ENCODE results near the gene GLI3. TPM values are rescaled to one million over a fixed set of nuclear protein-coding genes. Genes with fewer than 3 reads are reported as not detected.

Gene GLI3
- total RNA-seq, 1 experiment from 2014 or later = 46.2 TPM

GRCh38 chr7:42110333-42110732, 126.7 kb downstream of the GLI3 start:
- H3K27me3 Mint-ChIP-seq (ENCODE audit: low read depth) = no peaks in the 10 kb centered on the region
- DNase-seq (ENCODE audit: low spot score) (no peak), ATAC-seq (no peak)
- H3K4me3 Mint-ChIP-seq = no peak overlapping the region
- H3K27ac Mint-ChIP-seq = no peak overlapping the region
- POLR2A ChIA-PET = no interaction called here
- no peaks in the 10 kb centered on the region for H3K9me3 Mint-ChIP-seq
- H3K36me3 Mint-ChIP-seq = no peaks in the 10 kb centered on the region
- H3K4me1 Mint-ChIP-seq = peaks cover 42% of the 10 kb centered on the region
- TF ChIP-seq KAT7 (CRISPR knock-in tag; IDR thresholded peaks at IDR 0.05; ENCODE audit: borderline replicate concordance) (no peak), GTF2I (CRISPR knock-in tag; conservative IDR thresholded peaks at IDR 0.05) (no peak), FOXK1 (CRISPR knock-in tag; IDR thresholded peaks at IDR 0.05) (no peak), TEAD4 (CRISPR knock-in tag; IDR thresholded peaks at IDR 0.05) (no peak), CBFB (CRISPR knock-in tag; IDR thresholded peaks at IDR 0.05; ENCODE audit: low read depth) (no peak), JUN (CRISPR knock-in tag; IDR thresholded peaks at IDR 0.05) (no peak), CREB1 (CRISPR knock-in tag; IDR thresholded peaks at IDR 0.05) (no peak), OVOL2 (CRISPR knock-in tag; IDR thresholded peaks at IDR 0.05; ENCODE audit: borderline replicate concordance) (no peak), IRF2 (CRISPR knock-in tag; IDR thresholded peaks at IDR 0.05; ENCODE audit: borderline replicate concordance, low read depth) (no peak), ZNF219 (CRISPR knock-in tag; IDR thresholded peaks at IDR 0.05; ENCODE audit: borderline replicate concordance) (no peak), ZNF121 (CRISPR knock-in tag; IDR thresholded peaks at IDR 0.05) (no peak)
- CTCF ChIA-PET = no interaction called here

- no peaks in the 10 kb centered on the region for H3K27me3 Mint-ChIP-seq (ENCODE audit: low read depth)
- DNase-seq (ENCODE audit: low spot score) = no peak
- TF ChIP-seq ZNF232 (CRISPR knock-in tag; IDR thresholded peaks at IDR 0.05) = no peak
- no peak for TF ChIP-seq ETV6 (CRISPR knock-in tag; IDR thresholded peaks at IDR 0.05)
- TF ChIP-seq MAX (CRISPR knock-in tag; IDR thresholded peaks at IDR 0.05) = no peak
- TF ChIP-seq KAT7 (CRISPR knock-in tag; IDR thresholded peaks at IDR 0.05; ENCODE audit: borderline replicate concordance) = no peak
- TF ChIP-seq CBFB (CRISPR knock-in tag; IDR thresholded peaks at IDR 0.05; ENCODE audit: low read depth) = no peak
- TF ChIP-seq CREB1 (CRISPR knock-in tag; IDR thresholded peaks at IDR 0.05) = no peak
- TF ChIP-seq PRDM15 (CRISPR knock-in tag; IDR thresholded peaks at IDR 0.05) = no peak
- no peak for TF ChIP-seq TEAD4 (CRISPR knock-in tag; IDR thresholded peaks at IDR 0.05)
- no peak for TF ChIP-seq ZNF423 (CRISPR knock-in tag; IDR thresholded peaks at IDR 0.05)
- no peak for TF ChIP-seq NR2C2 (CRISPR knock-in tag; IDR thresholded peaks at IDR 0.05)
- TF ChIP-seq ZBTB21 (CRISPR knock-in tag; IDR thresholded peaks at IDR 0.05; ENCODE audit: borderline replicate concordance) = no peak
- H3K4me3 Mint-ChIP-seq = no peak overlapping the region
- ATAC-seq = peak; percentile 18; the same call in 1 of the 2 replicates
- no peak overlapping the region for H3K27ac Mint-ChIP-seq
- CTCF ChIA-PET = interaction anchor here (0.5 to 1.7 kb wide), 5 partner anchors 17 to 168 kb away, joined by 3 read pairs; no protein-coding TSS in a partner anchor
- peaks cover 42% of the 10 kb centered on the region for H3K4me1 Mint-ChIP-seq
- H3K9me3 Mint-ChIP-seq = no peaks in the 10 kb centered on the region
- no peaks in the 10 kb centered on the region for H3K36me3 Mint-ChIP-seq
- POLR2A ChIA-PET = no interaction called here
Measured at GRCh38 chr7:42108803-42109528, 128.0 kb downstream of the GLI3 start.

All from WTC11 (cell line).